HepG2 (cell line): ENCODE measurements around the gene BRD2. TPM values are rescaled to one million over a fixed set of nuclear protein-coding genes. Genes with fewer than 3 reads are reported as not detected.

ENCODE experiments used
- ATAC-seq: fragments of 200-7000 bp; cut with Tn5 transposase; 3 replicates; pipeline ENCODE4 v1.9.1; 2020; ENCODE audit warnings: mild to moderate bottlenecking, moderate library complexity
- BruUV-seq: library from RNA; stranded (reverse); fragments of 400-500 nt; replicated peaks from 2 replicates; lab custom pipeline; 2021; lab: Mats Ljungman, UMichigan
- CTCF ChIA-PET: fragments of 300-600 bp; formaldehyde crosslinking; extraction: SDS; loops from one replicate; lab custom pipeline; 2021; ENCODE audit warnings: low total read pairs, inconsistent platforms, low intra/inter-chr PET ratio; lab: Yijun Ruan, JAX
- POLR2A ChIA-PET: fragments of 350-600 bp; sonication (Branson Sonifier 250); formaldehyde crosslinking; loops from one replicate; lab custom pipeline; 2020; ENCODE audit warnings: antibody characterized with exemption, inconsistent platforms; lab: Yijun Ruan, JAX
- DNase-seq: peaks from one replicate; pipeline ENCODE4 v3.0.0-alpha.2; 2015; ENCODE audit warnings: low spot score
- FAIRE-seq: peaks from 3 replicates; lab custom pipeline; 2011; peaks lifted over from hg19 to GRCh38; lab: Jason Lieb, UNC
- H2AFZ ChIP-seq: one replicate; pipeline ENCODE4 v1.6.1; 2011; ENCODE audit warnings: low read length, inconsistent platforms
- H3K27ac ChIP-seq: fragments of 300-600 bp; 3 replicates; pipeline ENCODE4 v1.8.0; 2011; ENCODE audit warnings: mixed run types, mild to moderate bottlenecking, mixed read lengths, low read length, inconsistent platforms; ENCODE audit not compliant: insufficient read depth; ENCODE audit errors: extremely low read length
- H3K27me3 ChIP-seq, 2 experiments: fragments of 200-600 bp in 1 of 2; 2 replicates in 1 of 2; 3 replicates in 1 of 2; pipeline versions ENCODE4 v1.6.0 to v1.8.0; 2011; ENCODE audit warnings: low read length in 2 of 2, mild to moderate bottlenecking in 2 of 2, moderate library complexity in 2 of 2, inconsistent platforms in 1 of 2; ENCODE audit not compliant: insufficient read depth in 2 of 2, control insufficient read depth in 1 of 2
- H3K36me3 ChIP-seq, 2 experiments: fragments of 200-600 bp in 1 of 2; replicated peaks in 1 of 2; 2 replicates in 1 of 2; 3 replicates in 1 of 2; pipeline versions ENCODE4 v1.5.1 to v1.8.0; 2011; ENCODE audit warnings: low read length in 2 of 2, inconsistent platforms in 1 of 2; ENCODE audit not compliant: insufficient read depth in 2 of 2, control insufficient read depth in 1 of 2
- H3K4me1 ChIP-seq: 2 replicates; pipeline ENCODE4 v1.5.1; 2012; ENCODE audit warnings: low read length, inconsistent platforms; ENCODE audit not compliant: insufficient read depth
- H3K4me2 ChIP-seq: 2 replicates; pipeline ENCODE4 v1.6.0; 2011; ENCODE audit warnings: low read depth, low read length, inconsistent platforms
- H3K4me3 ChIP-seq, 3 experiments: fragments of 200-600 bp in 1 of 3; sonication (generic), shearing (Covaris generic) in 1 of 3; replicated peaks in 1 of 3; 2 replicates each; pipeline ENCODE4 v1.5.1; 2011 to 2016; ENCODE audit warnings: low read length in 3 of 3, inconsistent platforms in 2 of 3, low read depth in 2 of 3, mild to moderate bottlenecking in 2 of 3, control low read depth in 1 of 3, mixed read lengths in 1 of 3; ENCODE audit not compliant: insufficient read depth in 1 of 3
- H3K79me2 ChIP-seq: one replicate; pipeline ENCODE4 v1.6.1; 2011; ENCODE audit warnings: low read length, inconsistent platforms; ENCODE audit not compliant: insufficient read depth
- H3K9ac ChIP-seq: 2 replicates; pipeline ENCODE4 v1.6.0; 2011; ENCODE audit warnings: mild to moderate bottlenecking, low read depth, low read length, inconsistent platforms; ENCODE audit not compliant: insufficient read depth
- H3K9me3 ChIP-seq: 2 replicates; pipeline ENCODE4 v1.5.1; 2012; ENCODE audit warnings: mild to moderate bottlenecking, low read length
- H4K20me1 ChIP-seq: 2 replicates; pipeline ENCODE4 v1.6.0; 2011; ENCODE audit warnings: inconsistent platforms, mild to moderate bottlenecking, low read length, moderate library complexity; ENCODE audit not compliant: insufficient read depth
- EHMT2 ChIP-seq: fragments of 200-600 bp; sonication (generic); IDR thresholded peaks from 2 replicates; pipeline ENCODE4 v1.7.0; 2017; ENCODE audit warnings: antibody characterized with exemption, low read depth, low read length, borderline replicate concordance
- GATAD1 ChIP-seq: IDR thresholded peaks from 2 replicates; pipeline ENCODE4 v1.6.1; 2016; ENCODE audit warnings: missing genetic modification reagents, missing compliant biosample characterization
- HOXA7 ChIP-seq: sonication (generic); formaldehyde crosslinking; IDR thresholded peaks from 2 replicates; pipeline ENCODE4 v1.8.1; 2022; ENCODE audit warnings: mild to moderate bottlenecking, missing genetic modification reagents, moderate library complexity
- NFYB ChIP-seq: sonication (generic); formaldehyde crosslinking; IDR thresholded peaks from 2 replicates; pipeline ENCODE4 v1.4.0; 2020; ENCODE audit warnings: missing genetic modification reagents
- NFYC ChIP-seq: IDR thresholded peaks from 2 replicates; pipeline ENCODE4 v1.6.1; 2016; ENCODE audit warnings: missing genetic modification reagents, missing compliant biosample characterization
- NPAS2 ChIP-seq: sonication (generic); formaldehyde crosslinking; IDR thresholded peaks from 2 replicates; pipeline ENCODE4 v1.8.0; 2022; ENCODE audit warnings: mild to moderate bottlenecking, missing genetic modification reagents, borderline replicate concordance
- REPIN1 ChIP-seq: sonication (generic); formaldehyde crosslinking; IDR thresholded peaks from 2 replicates; pipeline ENCODE4 v1.8.0; 2022; ENCODE audit warnings: missing genetic modification reagents, low read depth, mild to moderate bottlenecking, borderline replicate concordance
- SALL1 ChIP-seq: sonication (generic); formaldehyde crosslinking; IDR thresholded peaks from 2 replicates; pipeline ENCODE4 v1.8.0; 2022; ENCODE audit warnings: mild to moderate bottlenecking, missing genetic modification reagents
- TEAD3 ChIP-seq: optimal IDR thresholded peaks from 2 replicates; pipeline ENCODE3; 2016; ENCODE audit warnings: borderline replicate concordance
- ZNF121 ChIP-seq: sonication (generic); formaldehyde crosslinking; IDR thresholded peaks from 2 replicates; pipeline ENCODE4 v1.5.0; 2020; ENCODE audit warnings: mild to moderate bottlenecking, missing genetic modification reagents
- ZNF136 ChIP-seq: sonication (generic); formaldehyde crosslinking; IDR thresholded peaks from 2 replicates; pipeline ENCODE4 v1.8.1; 2022; ENCODE audit warnings: low read depth, mild to moderate bottlenecking, moderate library complexity, missing genetic modification reagents
- ZNF274 ChIP-seq: sonication (generic); formaldehyde crosslinking; IDR thresholded peaks from 2 replicates; pipeline ENCODE4 v1.5.1; 2020; ENCODE audit warnings: mild to moderate bottlenecking, missing genetic modification reagents
- ZNF574 ChIP-seq: sonication (generic); formaldehyde crosslinking; IDR thresholded peaks from 2 replicates; pipeline ENCODE4 v1.4.0; 2020; ENCODE audit warnings: missing genetic modification reagents
- ZNF644 ChIP-seq: IDR thresholded peaks from 2 replicates; pipeline ENCODE4 v1.6.1; 2016; ENCODE audit warnings: low read depth
- ZNF749 ChIP-seq: sonication (generic); formaldehyde crosslinking; IDR thresholded peaks from 2 replicates; pipeline ENCODE4 v1.8.0; 2022; ENCODE audit warnings: mild to moderate bottlenecking, missing genetic modification reagents, moderate library complexity, borderline replicate concordance
- WGBS: methylation state at CpG from one replicate; pipeline ENCODE4 v1.1.6; 2017; ENCODE audit warnings: low lambda C conversion rate; 5-methylcytosine and 5-hydroxymethylcytosine counted together
- in situ Hi-C: cut with HindIII; loops from 2 replicates; pipeline ENCODE4 v1.10.0; 2017; ENCODE audit warnings: low pct_unique_long_range_greater_than_20kb; ENCODE audit not compliant: extremely low pct_ligation_motif_present
- intact Hi-C: fragments of 100-400 bp; cut with micrococcal nuclease; formaldehyde crosslinking; loops from one replicate; pipeline ENCODE4 v1.10.0; 2022; ENCODE audit not compliant: unreplicated experiment
- polyA plus RNA-seq, 8 experiments: library from polyadenylated mRNA; depleted of rRNA in 3 of 8; stranded (reverse) in 7 of 8; unstranded in 1 of 8; fragments of >200 nt; fragmentation: Illumina TruSeq in 4 of 8; extraction: Trizol in 4 of 8; gene quantifications; 2 replicates each; pipeline versions ENCODE4 v1.2.1 to v1.2.3, GENCODE V29; 2011 to 2016; ENCODE audit warnings: low read depth in 4 of 8, missing spikeins in 1 of 8, mixed read lengths in 1 of 8; ENCODE audit not compliant: insufficient read depth in 1 of 8
- total RNA-seq, 5 experiments: library from RNA; depleted of rRNA; stranded (reverse); fragments of >200 nt; fragmentation: Illumina TruSeq; extraction: Trizol; gene quantifications; 2 replicates each; pipeline ENCODE4 v1.2.3, GENCODE V29; 2016; ENCODE audit warnings: low read depth in 1 of 5
- TF ChIP-seq, protein P1 (sequence below): sonication (generic); IDR thresholded peaks from 2 replicates; pipeline ENCODE4 v1.6.1; 2016; ENCODE audit warnings: low read depth, borderline replicate concordance
- TF ChIP-seq, protein P2 (sequence below): sonication (generic); formaldehyde crosslinking; IDR thresholded peaks from 2 replicates; pipeline ENCODE4 v1.9.0; 2022; ENCODE audit warnings: low read depth, missing genetic modification reagents

The BRD2 gene
- total and polyA plus RNA-seq, 2 of the 13 experiments (the other 11 are each of a cell fraction or from before 2014, with no cell fraction given), result 143 to 202 TPM

- H3K4me3 ChIP-seq, result no peak within 1 kb of the TSS
- FAIRE-seq, result peak; percentile 96
- no peaks in the 10 kb centered on the region for H3K79me2 ChIP-seq
- H3K36me3 ChIP-seq, result no peaks in the 10 kb centered on the region
- ChIA-PET CTCF (interaction anchor here (1.2 to 1.8 kb wide), 4 partner anchors 15 to 67 kb away, joined by 3 to 14 read pairs (median 4); partner anchors contain the start of gene BRD2), POLR2A (interaction anchor here (0.6 to 8.9 kb wide), 9 partner anchors 11 to 255 kb away, joined by 3 to 202 read pairs (median 4); partner anchors contain the start of genes BRD2, HLA-DMB, RING1 and TAP2)
- in situ Hi-C loops (loop anchor here (25.0 kb wide), 1 partner anchor 1041 kb away; the partner anchor contains the start of gene ZBTB12), intact Hi-C loops (loop anchor here (1.0 kb wide), 1 partner anchor 115 kb away; the partner anchor contains the start of gene TAP2)
- peaks cover 1 to 13% of the 10 kb centered on the region in 2 experiments; a peak in 2 of 5 replicates for H3K27me3 ChIP-seq
- peaks cover 12% of the 10 kb centered on the region for H3K4me1 ChIP-seq
- 36% methylated on average over 10 of the region's 10 CpGs for whole genome bisulfite sequencing
- peak; percentile 85 for DNase-seq
- no TSS peak for BruUV-seq
- H4K20me1 ChIP-seq, result no peaks in the 10 kb centered on the region
- H3K9me3 ChIP-seq, result no peaks in the 10 kb centered on the region
- no peak within 1 kb of the TSS for H3K27ac ChIP-seq
- H3K4me2 ChIP-seq, result peak within 1 kb of the TSS; percentile 15
- peak; percentile 92 for ATAC-seq
- H3K9ac ChIP-seq, result no peak within 1 kb of the TSS
- H2AFZ ChIP-seq, result peak within 1 kb of the TSS; percentile 10
- peak; percentile 79 for TF ChIP-seq NFYB
- TF ChIP-seq EHMT2, result peak; percentile 65; the same call in 1 of the 2 replicates
- peak; percentile 74 for TF ChIP-seq TEAD3 (CRISPR knock-in tag)
- no peak for TF ChIP-seq NPAS2 (CRISPR knock-in tag)
- 0 out of 2 replicates have a peak, but pooled peaks have one; percentile 24 for TF ChIP-seq GATAD1 (CRISPR knock-in tag)
- TF ChIP-seq REPIN1 (CRISPR knock-in tag), result no peak
- TF ChIP-seq HOXA7, result no peak
- TF ChIP-seq, protein P1, sequence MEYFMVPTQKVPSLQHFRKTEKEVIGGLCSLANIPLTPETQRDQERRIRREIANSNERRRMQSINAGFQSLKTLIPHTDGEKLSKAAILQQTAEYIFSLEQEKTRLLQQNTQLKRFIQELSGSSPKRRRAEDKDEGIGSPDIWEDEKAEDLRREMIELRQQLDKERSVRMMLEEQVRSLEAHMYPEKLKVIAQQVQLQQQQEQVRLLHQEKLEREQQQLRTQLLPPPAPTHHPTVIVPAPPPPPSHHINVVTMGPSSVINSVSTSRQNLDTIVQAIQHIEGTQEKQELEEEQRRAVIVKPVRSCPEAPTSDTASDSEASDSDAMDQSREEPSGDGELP, result peak; percentile 92
- TF ChIP-seq, protein P2, sequence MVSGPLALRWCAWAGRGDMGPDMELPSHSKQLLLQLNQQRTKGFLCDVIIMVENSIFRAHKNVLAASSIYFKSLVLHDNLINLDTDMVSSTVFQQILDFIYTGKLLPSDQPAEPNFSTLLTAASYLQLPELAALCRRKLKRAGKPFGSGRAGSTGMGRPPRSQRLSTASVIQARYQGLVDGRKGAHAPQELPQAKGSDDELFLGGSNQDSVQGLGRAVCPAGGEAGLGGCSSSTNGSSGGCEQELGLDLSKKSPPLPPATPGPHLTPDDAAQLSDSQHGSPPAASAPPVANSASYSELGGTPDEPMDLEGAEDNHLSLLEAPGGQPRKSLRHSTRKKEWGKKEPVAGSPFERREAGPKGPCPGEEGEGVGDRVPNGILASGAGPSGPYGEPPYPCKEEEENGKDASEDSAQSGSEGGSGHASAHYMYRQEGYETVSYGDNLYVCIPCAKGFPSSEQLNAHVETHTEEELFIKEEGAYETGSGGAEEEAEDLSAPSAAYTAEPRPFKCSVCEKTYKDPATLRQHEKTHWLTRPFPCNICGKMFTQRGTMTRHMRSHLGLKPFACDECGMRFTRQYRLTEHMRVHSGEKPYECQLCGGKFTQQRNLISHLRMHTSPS (CRISPR knock-in tag), result no peak
- TF ChIP-seq ZNF644 (CRISPR knock-in tag), result peak; percentile 74
- TF ChIP-seq ZNF574 (CRISPR knock-in tag), result peak; percentile 72
- TF ChIP-seq SALL1 (CRISPR knock-in tag), result peak; percentile 26; the same call in 1 of the 2 replicates
- no peak for TF ChIP-seq ZNF136 (CRISPR knock-in tag)
- TF ChIP-seq ZNF274 (CRISPR knock-in tag), result no peak
- TF ChIP-seq ZNF749 (CRISPR knock-in tag), result no peak
- TF ChIP-seq NFYC, result peak; percentile 81
- no peak for TF ChIP-seq ZNF121
These were observed 15.3 kb upstream of the BRD2 start, which contains the start of gene HLA-DMA for GRCh38 chr6:32952817-32953739. TSS of gene HLA-DMA (minus strand) at chr6:32953097. CDS start at chr6:32953036, 61 bp downstream.
